ENCODE results near the gene AIF1L.

Gene AIF1L

DNA sequence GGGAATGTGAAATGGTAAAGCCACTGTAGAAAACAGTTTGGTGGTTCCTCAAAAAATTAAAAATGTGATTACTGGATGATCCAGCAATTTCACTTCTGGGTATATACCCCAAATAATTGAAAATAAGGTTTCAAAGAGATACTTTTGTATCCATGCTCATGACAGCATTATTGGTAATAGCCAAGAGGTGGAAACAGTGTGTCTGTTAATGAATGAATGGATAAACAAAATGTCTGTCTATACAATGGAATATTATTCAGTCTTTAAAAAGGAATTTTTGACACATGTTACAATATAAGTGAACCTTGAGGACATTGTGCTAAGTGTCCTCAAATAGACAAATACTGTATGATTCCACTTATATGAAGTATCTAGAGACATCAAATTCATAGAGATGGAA, 69.2 kb downstream of the AIF1L start:
- no peak overlapping the region for H3K27ac ChIP-seq
- no peak for DNase-seq (ENCODE audit: low spot score)
- TF ChIP-seq, protein P1, sequence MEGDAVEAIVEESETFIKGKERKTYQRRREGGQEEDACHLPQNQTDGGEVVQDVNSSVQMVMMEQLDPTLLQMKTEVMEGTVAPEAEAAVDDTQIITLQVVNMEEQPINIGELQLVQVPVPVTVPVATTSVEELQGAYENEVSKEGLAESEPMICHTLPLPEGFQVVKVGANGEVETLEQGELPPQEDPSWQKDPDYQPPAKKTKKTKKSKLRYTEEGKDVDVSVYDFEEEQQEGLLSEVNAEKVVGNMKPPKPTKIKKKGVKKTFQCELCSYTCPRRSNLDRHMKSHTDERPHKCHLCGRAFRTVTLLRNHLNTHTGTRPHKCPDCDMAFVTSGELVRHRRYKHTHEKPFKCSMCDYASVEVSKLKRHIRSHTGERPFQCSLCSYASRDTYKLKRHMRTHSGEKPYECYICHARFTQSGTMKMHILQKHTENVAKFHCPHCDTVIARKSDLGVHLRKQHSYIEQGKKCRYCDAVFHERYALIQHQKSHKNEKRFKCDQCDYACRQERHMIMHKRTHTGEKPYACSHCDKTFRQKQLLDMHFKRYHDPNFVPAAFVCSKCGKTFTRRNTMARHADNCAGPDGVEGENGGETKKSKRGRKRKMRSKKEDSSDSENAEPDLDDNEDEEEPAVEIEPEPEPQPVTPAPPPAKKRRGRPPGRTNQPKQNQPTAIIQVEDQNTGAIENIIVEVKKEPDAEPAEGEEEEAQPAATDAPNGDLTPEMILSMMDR (conservative IDR thresholded peaks at IDR 0.05; ENCODE audit: low read depth): no peak
- ChIA-PET POLR2A (ENCODE audit: low non-redundant PET) (no interaction called here), CTCF (interaction anchor here (1.2 kb wide), 1 partner anchor 38 kb away, joined by 4 read pairs; no protein-coding TSS in a partner anchor)

DNA sequence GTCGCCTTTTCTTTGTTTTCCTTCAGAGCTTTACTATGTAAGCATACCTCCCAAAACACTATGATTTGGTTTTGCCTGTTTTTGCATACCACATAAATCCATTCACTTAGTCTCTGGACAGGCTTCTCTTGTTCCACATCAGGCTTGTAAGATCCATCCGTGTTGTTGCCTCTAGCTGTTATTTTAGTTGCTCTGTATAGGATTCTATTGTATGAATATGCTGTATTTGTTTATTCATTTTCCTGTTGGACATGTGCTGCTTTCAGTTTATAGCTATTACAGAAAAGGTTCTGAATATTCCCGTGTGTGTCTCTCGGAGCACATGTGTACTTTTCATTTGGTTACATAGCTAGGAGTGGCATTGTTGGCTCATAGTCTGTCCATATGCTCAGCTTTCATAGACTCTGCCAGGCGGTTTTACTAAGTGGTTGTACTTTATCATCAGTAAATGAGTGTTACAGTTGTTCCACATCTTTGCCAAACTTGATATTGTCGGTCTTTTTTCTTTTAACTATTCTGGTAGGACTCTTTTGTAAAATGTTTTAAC, 70.9 kb downstream of the AIF1L start:
- ChIA-PET CTCF (interaction anchor here (0.6 to 2.2 kb wide), 4 partner anchors 9 to 169 kb away, joined by 3 to 14 read pairs (median 4); no protein-coding TSS in a partner anchor), POLR2A (ENCODE audit: low non-redundant PET) (no interaction called here)

DNA sequence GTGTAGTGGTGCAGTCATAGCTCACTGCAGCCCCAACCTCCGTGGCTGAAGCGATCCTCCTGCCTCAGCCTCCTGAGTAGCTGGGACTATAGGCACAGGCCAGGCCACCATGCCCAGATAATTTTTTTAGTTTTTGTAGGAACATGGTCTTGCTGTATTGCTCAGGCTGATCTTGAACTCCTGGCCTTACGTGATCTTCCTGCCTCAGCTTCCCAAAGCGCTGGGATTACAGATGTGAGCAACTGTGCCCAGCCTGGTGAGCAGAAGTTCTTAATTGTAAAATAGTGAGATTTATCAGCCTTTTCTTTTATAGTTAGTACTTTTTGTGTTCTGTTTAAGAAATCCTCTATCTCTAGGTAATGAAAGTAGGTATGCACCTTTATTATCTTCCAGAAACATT, 71.6 kb downstream of the AIF1L start:
- no peak for DNase-seq (ENCODE audit: low spot score)
- POLR2A ChIA-PET (ENCODE audit: low non-redundant PET): no interaction called here
- CTCF ChIA-PET: interaction anchor here (0.6 to 2.2 kb wide), 5 partner anchors 8 to 269 kb away, joined by 3 to 14 read pairs (median 5); no protein-coding TSS in a partner anchor
- TF ChIP-seq, protein P1 (conservative IDR thresholded peaks at IDR 0.05; ENCODE audit: low read depth): no peak
- no peak overlapping the region for H3K27ac ChIP-seq

More for the DNA sequence above, 70.9 kb downstream of the AIF1L start:
- no peak for DNase-seq (ENCODE audit: low spot score)
- H3K27ac ChIP-seq: no peak overlapping the region
- TF ChIP-seq, protein P1 (conservative IDR thresholded peaks at IDR 0.05; ENCODE audit: low read depth): no peak

DNA sequence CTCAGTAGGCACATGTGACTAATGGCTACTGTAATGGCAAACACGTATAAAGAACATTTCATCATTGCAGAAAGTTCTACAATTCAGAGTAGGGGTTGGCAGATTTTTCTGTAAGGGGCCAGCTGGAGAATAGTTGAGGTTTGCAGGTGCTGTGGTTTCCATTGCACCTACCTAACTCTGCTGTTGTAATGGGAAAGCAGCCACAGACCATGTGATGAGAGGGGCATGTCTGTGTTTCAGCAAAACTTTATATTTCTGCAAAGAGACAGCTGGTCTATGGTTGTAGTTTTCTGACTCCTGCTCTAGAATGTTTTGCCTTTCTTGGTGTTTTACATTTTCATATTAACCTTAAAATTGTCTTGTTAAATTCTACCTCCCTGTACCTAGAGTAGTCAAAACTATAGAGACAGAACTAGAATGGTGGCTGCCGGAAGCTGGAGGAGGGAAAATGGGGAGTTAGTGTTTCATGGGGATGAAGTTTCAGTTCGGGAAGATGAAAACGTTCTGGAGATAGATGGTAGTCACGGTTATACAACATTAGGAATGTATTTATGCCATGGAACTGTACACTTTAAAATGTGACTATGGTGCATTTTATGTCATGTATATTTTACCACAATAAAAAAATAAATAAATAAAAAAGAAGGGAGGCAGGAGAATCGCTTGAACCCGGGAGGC, 73.4 kb downstream of the AIF1L start:
- POLR2A ChIA-PET (ENCODE audit: low non-redundant PET): interaction anchor here (0.6 kb wide), 1 partner anchor 26 kb away, joined by 3 read pairs; no protein-coding TSS in a partner anchor
- no peak for DNase-seq (ENCODE audit: low spot score)
- no peak overlapping the region for H3K27ac ChIP-seq
- TF ChIP-seq, protein P1 (conservative IDR thresholded peaks at IDR 0.05; ENCODE audit: low read depth): no peak
- CTCF ChIA-PET: interaction anchor here (1.1 kb wide), 1 partner anchor 8 kb away, joined by 3 read pairs; no protein-coding TSS in a partner anchor

All from RWPE1 (cell line).